KMS-11 (cell line): ENCODE measurements around the gene CLTB.

ENCODE experiments used
- H2AFZ ChIP-seq: fragments of 200-600 bp; sonication (generic); 2 replicates; pipeline ENCODE4 v1.6.1; 2016; ENCODE audit warnings: antibody characterized with exemption, mixed run types, low read depth
- H3K27ac ChIP-seq: fragments of 200-600 bp; sonication (generic); 2 replicates; pipeline ENCODE4 v1.6.1; 2016; ENCODE audit warnings: mild to moderate bottlenecking, mixed run types
- H3K27me3 ChIP-seq: fragments of 200-600 bp; sonication (generic); 2 replicates; pipeline ENCODE4 v1.6.1; 2017; ENCODE audit warnings: mild to moderate bottlenecking, low read depth, mixed run types, moderate library complexity; ENCODE audit not compliant: insufficient read depth
- H3K36me3 ChIP-seq: fragments of 200-600 bp; sonication (generic); 2 replicates; pipeline ENCODE4 v1.6.1; 2017; ENCODE audit warnings: mild to moderate bottlenecking, mixed run types; ENCODE audit not compliant: insufficient read depth
- H3K4me1 ChIP-seq: fragments of 200-600 bp; sonication (generic); 2 replicates; pipeline ENCODE4 v1.6.1; 2016; ENCODE audit warnings: mild to moderate bottlenecking, low read depth, mixed run types; ENCODE audit not compliant: poor library complexity, severe bottlenecking
- H3K4me2 ChIP-seq: fragments of 200-600 bp; sonication (generic); 2 replicates; pipeline ENCODE4 v1.7.0; 2016; ENCODE audit warnings: mild to moderate bottlenecking, mixed run types
- H3K4me3 ChIP-seq: fragments of 200-600 bp; sonication (generic); IDR thresholded peaks from 2 replicates; pipeline ENCODE4 v1.6.1; 2017; ENCODE audit warnings: low read depth, low read length, mixed read lengths; ENCODE audit not compliant: insufficient read depth
- H3K79me2 ChIP-seq: fragments of 200-600 bp; sonication (generic); 2 replicates; pipeline ENCODE4 v1.6.1; 2016; ENCODE audit warnings: low read depth, mixed run types; ENCODE audit not compliant: insufficient read depth
- H3K9ac ChIP-seq: fragments of 200-600 bp; sonication (generic); 2 replicates; pipeline ENCODE4 v1.6.1; 2016; ENCODE audit warnings: mild to moderate bottlenecking, mixed run types
- H4K20me1 ChIP-seq: fragments of 200-600 bp; sonication (generic); 2 replicates; pipeline ENCODE4 v1.6.1; 2016; ENCODE audit warnings: mild to moderate bottlenecking, mixed run types; ENCODE audit not compliant: insufficient read depth
- CTCF ChIP-seq: fragments of 200-600 bp; sonication (generic); conservative IDR thresholded peaks from 2 replicates; pipeline ENCODE4 v1.6.1; 2017; ENCODE audit warnings: low read depth, mild to moderate bottlenecking, antibody characterized with exemption, low read length, moderate library complexity, mixed read lengths

The CLTB gene

GRCh38 chr5:176440927-176441706 is 24.8 kb upstream of the CLTB start:
- no peak overlapping the region for H3K4me2 ChIP-seq
- H4K20me1 ChIP-seq, result no peaks in the 10 kb centered on the region
- no peak for TF ChIP-seq CTCF
- H3K9ac ChIP-seq, result no peak overlapping the region
- H3K27ac ChIP-seq, result no peak overlapping the region
- H3K79me2 ChIP-seq, result no peaks in the 10 kb centered on the region
- H3K36me3 ChIP-seq, result no peaks in the 10 kb centered on the region
- no peak overlapping the region for H3K4me3 ChIP-seq
- no peak overlapping the region for H2AFZ ChIP-seq
- H3K27me3 ChIP-seq, result no peaks in the 10 kb centered on the region
- H3K4me1 ChIP-seq, result peaks cover 13% of the 10 kb centered on the region

- H2AFZ ChIP-seq, result no peak overlapping the region
- H3K4me1 ChIP-seq, result peaks cover 20% of the 10 kb centered on the region
- H3K4me3 ChIP-seq, result no peak overlapping the region
- H3K79me2 ChIP-seq, result no peaks in the 10 kb centered on the region
- H3K9ac ChIP-seq, result no peak overlapping the region
- no peak for TF ChIP-seq CTCF
- H4K20me1 ChIP-seq, result no peaks in the 10 kb centered on the region
- no peak overlapping the region for H3K4me2 ChIP-seq
- H3K27ac ChIP-seq, result no peak overlapping the region
- no peaks in the 10 kb centered on the region for H3K27me3 ChIP-seq
- H3K36me3 ChIP-seq, result no peaks in the 10 kb centered on the region
These were observed 22.8 kb upstream of the CLTB start for GRCh38 chr5:176438959-176439757.

- Histone ChIP-seq H3K4me1 (peaks cover 20% of the 10 kb centered on the region), H3K36me3 (no peaks in the 10 kb centered on the region), H2AFZ (peak overlapping the region; percentile 17; the same call in 1 of the 2 replicates), H3K4me3 (no peak overlapping the region), H3K79me2 (no peaks in the 10 kb centered on the region), H3K27ac (peak overlapping the region; percentile 76), H3K27me3 (no peaks in the 10 kb centered on the region), H3K4me2 (peak overlapping the region; percentile 57), H4K20me1 (no peaks in the 10 kb centered on the region), H3K9ac (peak overlapping the region; percentile 40)
- TF ChIP-seq CTCF, result no peak
These were observed 20.3 kb upstream of the CLTB start for GRCh38 chr5:176436656-176437055.

GRCh38 chr5:176432707-176433106 is 16.4 kb upstream of the CLTB start:
- Histone ChIP-seq H3K27ac (no peak overlapping the region), H3K4me2 (no peak overlapping the region), H2AFZ (no peak overlapping the region), H4K20me1 (no peaks in the 10 kb centered on the region), H3K79me2 (no peaks in the 10 kb centered on the region), H3K4me1 (peaks cover 18% of the 10 kb centered on the region), H3K27me3 (no peaks in the 10 kb centered on the region), H3K36me3 (no peaks in the 10 kb centered on the region), H3K4me3 (no peak overlapping the region), H3K9ac (no peak overlapping the region)
- TF ChIP-seq CTCF, result no peak
